Lower leg skin (tissue), 4 donors: ENCODE data around the gene RPS5. TPM values are rescaled to one million over a fixed set of nuclear protein-coding genes. Genes with fewer than 3 reads are reported as not detected.

Experiments
- DNase-seq, 2 donors: peaks; one replicate each; pipeline ENCODE4 v3.0.0-alpha.2; 2019; ENCODE audit warnings: low spot score in 2 of 2
- H3K4me3 ChIP-seq: fragments of 200-600 bp; sonication (generic); 2 replicates; pipeline ENCODE4 v1.5.1; 2017; ENCODE audit warnings: mild to moderate bottlenecking, low read depth; ENCODE audit not compliant: poor library complexity, severe bottlenecking
- CTCF ChIP-seq, 3 donors: fragments of 450-650 bp; IDR thresholded peaks; one replicate each; pipeline ENCODE4 v1.5.1; 2016; ENCODE audit warnings: antibody characterized with exemption in 3 of 3, mild to moderate bottlenecking in 3 of 3, moderate library complexity in 2 of 3
- POLR2A ChIP-seq, 2 donors: fragments of 450-650 bp; IDR thresholded peaks; one replicate each; pipeline ENCODE4 v1.6.1; 2016 to 2017; ENCODE audit warnings: antibody characterized with exemption in 2 of 2, mild to moderate bottlenecking in 1 of 2, moderate library complexity in 1 of 2
- whole genome bisulfite sequencing, 2 donors: methylation state at CpG; one replicate each; pipeline ENCODE4 v1.1.5; 2018; 5-methylcytosine and 5-hydroxymethylcytosine counted together
- intact Hi-C: fragments of 100-400 bp; cut with DNase I; formaldehyde crosslinking; loops from one replicate; pipeline ENCODE4 v1.15.0; 2023; ENCODE audit warnings: low total_unique reads
- total RNA-seq, 4 donors: library from RNA; depleted of rRNA; stranded (reverse); fragments of >200 nt; gene quantifications; one replicate each; pipeline ENCODE4 v1.1.0, GENCODE V29; 2016

RPS5 gene
- total RNA-seq, 4 donors from 2014 or later = 1,758 to 2,840 (median 2,497) TPM

- WGBS, 2 donors = 78% methylated on average over 8 of the region's 8 CpGs
- no peak for DNase-seq
- no peak for TF ChIP-seq POLR2A (IDR thresholded peaks at IDR 0.05)
- no peak for TF ChIP-seq CTCF (IDR thresholded peaks at IDR 0.05)
- no peak overlapping the region for H3K4me3 ChIP-seq
- intact Hi-C loops = no loop called here
Observed at GRCh38 chr19:58349590-58349989, 37.5 kb upstream of the RPS5 start.

- 49 to 67% methylated on average over 21 to 77 of the region's 84 CpGs for WGBS, 2 donors
- TF ChIP-seq CTCF (IDR thresholded peaks at IDR 0.05) = no peak
- TF ChIP-seq POLR2A (IDR thresholded peaks at IDR 0.05) = no peak
- DNase-seq = no peak
- intact Hi-C loops = no loop called here
- no peak overlapping the region for H3K4me3 ChIP-seq
Observed at GRCh38 chr19:58350001-58350861, 36.8 kb upstream of the RPS5 start.

- no peak for TF ChIP-seq POLR2A (IDR thresholded peaks at IDR 0.05)
- TF ChIP-seq CTCF (IDR thresholded peaks at IDR 0.05) = no peak
- WGBS, 2 donors = 76 to 89% methylated on average over 28 to 32 of the region's 34 CpGs
- no peak for DNase-seq
- H3K4me3 ChIP-seq = no peak overlapping the region
- intact Hi-C loops = no loop called here
Observed at GRCh38 chr19:58350871-58351557, 36.1 kb upstream of the RPS5 start.

- intact Hi-C loops = no loop called here
- TF ChIP-seq POLR2A (IDR thresholded peaks at IDR 0.05) = no peak
- TF ChIP-seq CTCF (IDR thresholded peaks at IDR 0.05) = no peak
- 91 to 92% methylated on average over 9 of the region's 9 CpGs for WGBS, 2 donors
- no peak for DNase-seq
- no peak overlapping the region for H3K4me3 ChIP-seq
Observed at GRCh38 chr19:58351558-58351878, 35.6 kb upstream of the RPS5 start.

GRCh38 chr19:58351990-58352755, 34.9 kb upstream of the RPS5 start:
- WGBS, 2 donors = 86 to 92% methylated on average over 22 to 23 of the region's 23 CpGs
- TF ChIP-seq POLR2A (IDR thresholded peaks at IDR 0.05) = no peak
- no peak for TF ChIP-seq CTCF (IDR thresholded peaks at IDR 0.05)
- H3K4me3 ChIP-seq = no peak overlapping the region
- intact Hi-C loops = no loop called here
- no peak for DNase-seq
